Activated T-helper 2 cell treated with anti-CD3 and anti-CD28 coated beads, Interferon-gamma antibody, Interleukin-2, Interleukin-4, amounts not matched to agents 10 μg/mL and 5 μg/mL and 100 μg/mL, durations not matched to agents 14 hours and 24 hours and 36 hours (primary cell): Measurements from ENCODE around the gene MEOX1. TPM values are rescaled to one million over a fixed set of nuclear protein-coding genes. Genes with fewer than 3 reads are reported as not detected.

Experiments used
- DNase-seq: peaks from one replicate; pipeline ENCODE4 v3.0.0; 2021; ENCODE audit warnings: low spot score
- H3K27ac Mint-ChIP-seq: one replicate; pipeline ENCODE4 v1.8.0; 2021; ENCODE audit warnings: mixed read lengths
- H3K27me3 Mint-ChIP-seq: one replicate; pipeline ENCODE4 v1.8.0; 2021; ENCODE audit warnings: low read depth, mixed read lengths
- H3K36me3 Mint-ChIP-seq: one replicate; pipeline ENCODE4 v1.8.0; 2021; ENCODE audit warnings: low read depth, mixed read lengths
- H3K4me1 Mint-ChIP-seq: one replicate; pipeline ENCODE4 v1.8.0; 2021; ENCODE audit warnings: low read depth, mixed read lengths
- H3K4me3 Mint-ChIP-seq: one replicate; pipeline ENCODE4 v1.8.0; 2021; ENCODE audit warnings: low read depth, mild to moderate bottlenecking, moderate library complexity, mixed read lengths
- H3K9me3 Mint-ChIP-seq: one replicate; pipeline ENCODE4 v1.8.0; 2021; ENCODE audit warnings: mixed read lengths
- intact Hi-C: fragments of 100-400 bp; cut with micrococcal nuclease; formaldehyde crosslinking; loops from one replicate; pipeline ENCODE4 v1.15.1; 2023
- total RNA-seq: library from RNA; stranded (reverse); gene quantifications from 2 replicates; pipeline ENCODE4 v1.2.3, GENCODE V29; 2022

Gene MEOX1
- total RNA-seq, 1 donor from 2014 or later: 1.8 TPM

- intact Hi-C loops: no loop called here
- Mint-ChIP-seq H3K27ac (no peak overlapping the region), H3K36me3 (no peaks in the 10 kb centered on the region), H3K4me3 (no peak overlapping the region), H3K27me3 (peaks cover 10% of the 10 kb centered on the region), H3K9me3 (no peaks in the 10 kb centered on the region), H3K4me1 (no peaks in the 10 kb centered on the region)
- no peak for DNase-seq
These were observed 43.4 kb downstream of the MEOX1 start for GRCh38 chr17:43618276-43618675.

GRCh38 chr17:43616852-43617251 is 44.9 kb downstream of the MEOX1 start:
- H3K36me3 Mint-ChIP-seq: no peaks in the 10 kb centered on the region
- H3K27ac Mint-ChIP-seq: no peak overlapping the region
- peaks cover 7% of the 10 kb centered on the region for H3K27me3 Mint-ChIP-seq
- intact Hi-C loops: no loop called here
- DNase-seq: no peak
- H3K4me3 Mint-ChIP-seq: no peak overlapping the region
- no peaks in the 10 kb centered on the region for H3K9me3 Mint-ChIP-seq
- H3K4me1 Mint-ChIP-seq: no peaks in the 10 kb centered on the region

- Mint-ChIP-seq H3K9me3 (no peaks in the 10 kb centered on the region), H3K27me3 (peaks cover 7% of the 10 kb centered on the region), H3K36me3 (no peaks in the 10 kb centered on the region), H3K4me3 (no peak overlapping the region), H3K4me1 (no peaks in the 10 kb centered on the region), H3K27ac (no peak overlapping the region)
- no peak for DNase-seq
- intact Hi-C loops: no loop called here
These were observed 45.3 kb downstream of the MEOX1 start for GRCh38 chr17:43616421-43616820.

GRCh38 chr17:43616029-43616351 is 45.7 kb downstream of the MEOX1 start:
- no peaks in the 10 kb centered on the region for H3K9me3 Mint-ChIP-seq
- intact Hi-C loops: no loop called here
- no peak overlapping the region for H3K27ac Mint-ChIP-seq
- no peaks in the 10 kb centered on the region for H3K36me3 Mint-ChIP-seq
- peaks cover 7% of the 10 kb centered on the region for H3K27me3 Mint-ChIP-seq
- no peaks in the 10 kb centered on the region for H3K4me1 Mint-ChIP-seq
- H3K4me3 Mint-ChIP-seq: no peak overlapping the region
- no peak for DNase-seq

- no peak for DNase-seq
- Mint-ChIP-seq H3K4me1 (no peaks in the 10 kb centered on the region), H3K36me3 (no peaks in the 10 kb centered on the region), H3K4me3 (no peak overlapping the region), H3K27ac (no peak overlapping the region), H3K9me3 (no peaks in the 10 kb centered on the region), H3K27me3 (peaks cover 7% of the 10 kb centered on the region)
- intact Hi-C loops: no loop called here
These were observed 46.2 kb downstream of the MEOX1 start for GRCh38 chr17:43615330-43616028.

- Mint-ChIP-seq H3K9me3 (no peaks in the 10 kb centered on the region), H3K4me1 (no peaks in the 10 kb centered on the region), H3K27ac (no peak overlapping the region), H3K4me3 (no peak overlapping the region), H3K36me3 (no peaks in the 10 kb centered on the region), H3K27me3 (peaks cover 7% of the 10 kb centered on the region)
- no peak for DNase-seq
- intact Hi-C loops: no loop called here
These were observed 47.2 kb downstream of the MEOX1 start for GRCh38 chr17:43614561-43614960.

GRCh38 chr17:43613917-43614316 is 47.8 kb downstream of the MEOX1 start:
- Mint-ChIP-seq H3K9me3 (no peaks in the 10 kb centered on the region), H3K4me1 (no peaks in the 10 kb centered on the region), H3K27me3 (peaks cover 7% of the 10 kb centered on the region), H3K27ac (no peak overlapping the region), H3K4me3 (no peak overlapping the region), H3K36me3 (no peaks in the 10 kb centered on the region)
- intact Hi-C loops: no loop called here
- no peak for DNase-seq

- Mint-ChIP-seq H3K27ac (no peak overlapping the region), H3K27me3 (peaks cover 7% of the 10 kb centered on the region), H3K36me3 (no peaks in the 10 kb centered on the region), H3K4me1 (peaks cover 2% of the 10 kb centered on the region), H3K4me3 (no peak overlapping the region), H3K9me3 (no peaks in the 10 kb centered on the region)
- intact Hi-C loops: no loop called here
- DNase-seq: no peak
These were observed 49.2 kb downstream of the MEOX1 start for GRCh38 chr17:43612515-43612914.

- Mint-ChIP-seq H3K9me3 (no peaks in the 10 kb centered on the region), H3K4me1 (peaks cover 2% of the 10 kb centered on the region), H3K27ac (no peak overlapping the region), H3K4me3 (no peak overlapping the region), H3K27me3 (peaks cover 7% of the 10 kb centered on the region), H3K36me3 (no peaks in the 10 kb centered on the region)
- DNase-seq: no peak
- intact Hi-C loops: no loop called here
These were observed 50.3 kb downstream of the MEOX1 start for GRCh38 chr17:43611230-43611969.

- Mint-ChIP-seq H3K4me1 (peaks cover 2% of the 10 kb centered on the region), H3K36me3 (no peaks in the 10 kb centered on the region)
These were observed 51.9 kb downstream of the MEOX1 start for GRCh38 chr17:43609613-43610385.

GRCh38 chr17:43608313-43608712 is 53.4 kb downstream of the MEOX1 start:
- intact Hi-C loops: no loop called here
- Mint-ChIP-seq H3K36me3 (no peaks in the 10 kb centered on the region), H3K4me3 (no peak overlapping the region), H3K9me3 (no peaks in the 10 kb centered on the region), H3K27ac (no peak overlapping the region), H3K4me1 (peaks cover 2% of the 10 kb centered on the region), H3K27me3 (peaks cover 2% of the 10 kb centered on the region)
- DNase-seq: no peak

More at GRCh38 chr17:43609613-43610385, 51.9 kb downstream of the MEOX1 start:
- Mint-ChIP-seq H3K9me3 (no peaks in the 10 kb centered on the region), H3K27ac (no peak overlapping the region), H3K27me3 (peaks cover 7% of the 10 kb centered on the region), H3K4me3 (no peak overlapping the region)
- intact Hi-C loops: no loop called here
- no peak for DNase-seq

- H3K36me3 Mint-ChIP-seq: no peaks in the 10 kb centered on the region
- intact Hi-C loops: no loop called here
- H3K9me3 Mint-ChIP-seq: no peaks in the 10 kb centered on the region
- H3K27me3 Mint-ChIP-seq: peaks cover 8% of the 10 kb centered on the region
- H3K4me3 Mint-ChIP-seq: no peak overlapping the region
- H3K27ac Mint-ChIP-seq: no peak overlapping the region
- no peak for DNase-seq
- peaks cover 2% of the 10 kb centered on the region for H3K4me1 Mint-ChIP-seq
These were observed 57.2 kb downstream of the MEOX1 start for GRCh38 chr17:43604549-43604948.

- Mint-ChIP-seq H3K4me3 (no peak overlapping the region), H3K9me3 (no peaks in the 10 kb centered on the region), H3K36me3 (no peaks in the 10 kb centered on the region), H3K4me1 (no peaks in the 10 kb centered on the region), H3K27ac (no peak overlapping the region), H3K27me3 (peaks cover 8% of the 10 kb centered on the region)
- intact Hi-C loops: no loop called here
- DNase-seq: no peak
These were observed 58.4 kb downstream of the MEOX1 start for GRCh38 chr17:43603321-43603720.
